GM21526 (cell line): ENCODE results near the gene GPR55.
"Not testable (repeated sequence)": the region's sequence is repeated elsewhere in the genome, so short reads cannot be mapped to it uniquely, and the experiment has no call there.

ENCODE experiments used
- ATAC-seq: cut with Tn5 transposase; IDR thresholded peaks from one replicate; pipeline ENCODE4 v1.9.1; 2021; ENCODE audit warnings: moderate library complexity; ENCODE audit not compliant: unreplicated experiment, low FRiP score

Gene GPR55, protein sequence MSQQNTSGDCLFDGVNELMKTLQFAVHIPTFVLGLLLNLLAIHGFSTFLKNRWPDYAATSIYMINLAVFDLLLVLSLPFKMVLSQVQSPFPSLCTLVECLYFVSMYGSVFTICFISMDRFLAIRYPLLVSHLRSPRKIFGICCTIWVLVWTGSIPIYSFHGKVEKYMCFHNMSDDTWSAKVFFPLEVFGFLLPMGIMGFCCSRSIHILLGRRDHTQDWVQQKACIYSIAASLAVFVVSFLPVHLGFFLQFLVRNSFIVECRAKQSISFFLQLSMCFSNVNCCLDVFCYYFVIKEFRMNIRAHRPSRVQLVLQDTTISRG

DNA sequence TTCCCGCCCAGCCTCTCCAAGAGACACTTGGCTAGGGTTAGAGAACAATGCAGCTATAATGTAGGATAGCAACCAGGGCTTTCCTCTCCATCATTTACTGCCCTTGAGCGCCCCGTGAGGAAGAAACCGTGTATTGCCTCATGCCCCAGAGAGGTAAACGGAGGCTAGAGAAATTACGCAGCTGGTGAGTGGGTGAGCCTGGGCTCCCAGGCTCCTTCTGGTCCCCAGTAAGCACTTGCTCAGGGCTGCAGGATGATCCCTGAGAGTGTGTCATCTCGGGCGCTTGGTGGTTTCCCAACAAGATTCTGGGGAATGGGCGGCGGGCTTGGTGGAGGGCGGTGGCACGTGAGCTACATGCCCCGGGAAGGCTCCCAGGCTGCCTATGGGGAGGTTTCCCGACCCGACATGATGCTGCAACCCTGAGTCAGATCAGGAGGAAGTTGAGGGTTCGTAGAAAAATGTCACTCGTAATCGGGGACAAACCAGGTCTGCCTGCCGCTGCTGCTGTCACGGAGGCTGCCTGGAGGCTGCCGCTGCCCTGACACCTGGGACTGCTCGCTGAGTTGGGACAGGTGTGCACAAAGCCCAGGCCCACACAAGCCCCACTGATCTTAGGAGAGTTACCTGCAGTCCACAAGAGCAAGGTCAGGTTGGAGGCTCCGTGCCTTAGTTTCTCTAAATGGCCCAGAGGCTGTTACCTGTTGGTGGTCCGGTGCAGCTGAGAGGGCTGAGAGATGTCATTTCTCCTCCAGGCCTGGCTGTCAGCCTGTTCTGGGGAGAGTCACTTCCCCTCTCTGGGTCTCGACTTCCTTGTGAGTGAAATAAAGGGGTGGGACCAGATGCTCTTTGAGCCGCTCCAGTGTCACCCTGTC lies at the start of gene GPR55:
Gene GPR55, minus strand, starts transcription at position 773 of the 872 bp plus-strand sequence. CDS start 14,280 bp downstream, outside the sequence.
- peak; percentile 33 for ATAC-seq

DNA sequence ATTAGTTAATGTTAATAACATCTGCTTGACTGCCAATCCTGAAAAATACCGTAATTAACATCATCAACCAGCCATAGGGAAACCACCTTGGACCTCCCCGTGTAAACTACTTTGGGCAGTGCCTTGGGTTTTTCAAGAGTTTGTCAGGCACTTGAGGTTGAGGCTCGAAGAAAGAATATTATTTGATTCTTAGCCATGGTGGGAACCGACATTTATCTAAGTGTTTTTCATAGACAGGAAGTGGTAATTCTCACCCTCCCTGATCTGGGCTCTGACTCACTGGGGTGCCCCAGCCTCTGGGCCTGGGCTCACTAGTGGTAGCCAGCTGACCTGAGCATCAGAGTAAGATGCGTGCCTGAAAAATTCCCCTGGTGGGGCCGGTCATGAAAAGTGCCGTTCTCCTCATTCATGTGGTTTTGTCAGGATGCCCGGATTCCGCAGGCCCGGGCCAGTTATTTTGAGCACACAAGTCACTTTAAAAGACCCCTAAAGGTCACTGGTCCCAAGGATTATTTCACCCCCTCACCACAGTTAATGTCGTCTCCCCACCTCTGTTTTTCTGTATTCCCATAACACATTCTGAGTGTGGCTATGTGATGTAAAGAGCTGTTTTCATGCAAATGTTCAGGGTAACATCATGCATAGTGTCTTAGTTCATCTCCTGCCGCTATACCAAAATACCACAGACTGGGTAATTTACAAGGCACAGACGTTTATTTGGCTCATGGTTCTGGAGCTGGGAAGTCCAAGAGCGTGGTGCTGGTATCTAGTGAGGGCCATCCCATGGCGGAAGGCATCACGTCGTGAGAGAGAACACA lies 49.3 kb upstream of the GPR55 start:
- ATAC-seq = peak; percentile 72

DNA sequence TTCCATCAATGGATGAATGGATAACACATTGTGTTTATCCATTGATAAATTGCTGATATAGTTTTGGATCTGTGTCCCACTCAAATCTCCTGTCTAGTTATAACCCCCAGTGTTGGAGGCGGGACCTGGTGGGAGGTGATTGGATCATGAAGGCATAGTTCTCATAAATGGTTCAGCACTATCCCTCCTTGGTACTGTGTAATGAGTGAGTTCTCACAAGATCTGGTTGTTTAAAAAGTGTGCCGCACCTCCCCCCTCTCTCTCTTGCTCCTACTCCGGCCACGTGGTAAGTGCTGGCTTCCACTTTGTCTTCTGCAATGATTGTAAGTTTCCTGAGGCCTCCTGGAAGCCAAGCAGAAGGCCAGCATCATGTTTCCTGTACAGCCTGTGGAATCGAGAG lies 47.0 kb upstream of the GPR55 start:
- ATAC-seq = no peak

DNA sequence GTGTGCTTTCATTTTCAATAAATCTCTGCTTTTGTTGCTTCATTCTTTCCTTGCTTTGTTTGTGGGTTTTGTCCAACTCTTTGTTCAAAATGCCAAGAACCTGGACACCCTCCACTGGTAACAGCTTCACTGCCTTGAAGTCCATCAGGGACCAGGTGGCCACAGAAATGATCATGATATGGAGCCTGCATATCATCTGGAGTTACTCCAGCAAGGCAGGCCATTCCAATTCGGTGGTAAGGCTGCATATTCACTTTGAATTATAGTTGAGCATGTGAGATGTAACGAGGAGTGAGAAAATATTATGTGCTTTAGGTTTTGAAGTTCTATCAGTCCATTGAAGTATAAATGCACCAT lies 44.6 kb upstream of the GPR55 start:
- no peak for ATAC-seq

DNA sequence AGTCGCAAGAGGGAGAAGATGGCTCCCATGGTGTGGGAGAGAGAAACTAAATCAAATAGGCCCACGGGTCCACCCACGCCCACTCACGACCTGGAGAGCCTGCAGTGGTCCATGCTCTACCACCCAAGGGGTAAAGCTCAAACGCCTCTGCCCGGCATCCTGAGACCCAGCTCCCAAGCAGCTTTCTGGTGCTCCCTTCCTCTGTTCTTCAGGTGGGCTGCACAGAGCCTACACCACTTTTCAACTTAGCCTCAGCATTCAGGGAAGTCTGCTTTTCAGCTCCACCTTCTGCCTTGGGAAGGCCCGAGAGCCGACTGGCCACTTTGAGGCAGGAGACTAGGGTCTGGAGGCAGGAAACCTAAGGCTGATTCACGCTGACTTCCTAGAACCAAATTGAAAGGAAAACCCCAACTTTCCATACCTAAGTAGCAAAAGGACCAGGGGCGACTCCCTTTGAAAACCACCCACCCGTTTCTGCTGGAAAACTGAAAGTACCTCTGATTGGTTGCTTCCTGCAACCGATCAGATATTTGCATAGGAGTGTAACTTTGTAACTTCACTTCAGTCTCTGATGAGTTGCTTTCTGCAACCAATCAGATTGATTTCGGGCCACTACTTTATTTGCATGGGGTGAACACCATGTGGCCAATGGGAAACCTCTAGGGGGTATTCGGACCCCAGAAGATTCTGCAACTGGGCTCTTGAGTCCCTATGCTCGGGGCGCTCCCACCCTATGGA lies 44.0 kb upstream of the GPR55 start:
- no peak for ATAC-seq

DNA sequence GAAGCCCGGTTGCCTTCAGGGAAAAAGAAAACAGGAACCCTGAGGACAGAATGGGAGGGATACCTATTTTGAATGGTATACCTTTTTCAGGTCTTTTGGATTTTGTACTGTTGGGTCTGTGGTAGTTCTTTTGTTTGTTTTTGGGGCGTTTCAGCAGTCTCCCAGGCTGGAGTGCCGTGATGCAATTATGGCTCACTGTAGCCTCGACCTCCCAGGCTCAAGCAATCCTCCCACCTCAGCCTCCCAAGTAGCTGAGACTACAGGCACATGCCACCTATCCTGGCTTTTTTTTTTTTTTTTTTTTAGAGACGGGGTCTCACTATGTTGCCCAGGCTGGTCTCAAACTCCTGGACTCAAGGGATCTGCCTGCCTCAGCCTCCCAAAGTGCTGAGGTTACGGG lies 43.3 kb upstream of the GPR55 start:
- ATAC-seq = not testable (repeated sequence)

DNA sequence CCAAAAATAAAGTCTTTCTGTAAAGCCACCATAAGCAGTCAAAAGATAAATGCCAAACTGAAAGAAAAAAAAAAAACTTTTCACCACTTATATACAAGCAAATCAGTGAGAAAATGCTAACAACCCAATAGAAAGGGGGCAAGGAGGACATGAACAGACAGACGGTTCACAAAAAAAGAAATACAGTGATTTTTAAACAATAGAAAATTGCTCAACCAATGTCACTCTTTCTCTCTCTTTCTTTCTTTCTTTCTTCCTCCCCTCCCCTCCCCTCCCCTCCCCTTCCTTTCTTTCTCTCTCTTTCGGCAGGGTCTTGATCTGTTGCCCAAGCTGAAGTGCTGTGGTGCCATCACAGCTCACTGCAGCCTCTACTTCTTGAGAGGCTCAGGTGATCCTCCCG lies 42.1 kb upstream of the GPR55 start:
- ATAC-seq = no peak

DNA sequence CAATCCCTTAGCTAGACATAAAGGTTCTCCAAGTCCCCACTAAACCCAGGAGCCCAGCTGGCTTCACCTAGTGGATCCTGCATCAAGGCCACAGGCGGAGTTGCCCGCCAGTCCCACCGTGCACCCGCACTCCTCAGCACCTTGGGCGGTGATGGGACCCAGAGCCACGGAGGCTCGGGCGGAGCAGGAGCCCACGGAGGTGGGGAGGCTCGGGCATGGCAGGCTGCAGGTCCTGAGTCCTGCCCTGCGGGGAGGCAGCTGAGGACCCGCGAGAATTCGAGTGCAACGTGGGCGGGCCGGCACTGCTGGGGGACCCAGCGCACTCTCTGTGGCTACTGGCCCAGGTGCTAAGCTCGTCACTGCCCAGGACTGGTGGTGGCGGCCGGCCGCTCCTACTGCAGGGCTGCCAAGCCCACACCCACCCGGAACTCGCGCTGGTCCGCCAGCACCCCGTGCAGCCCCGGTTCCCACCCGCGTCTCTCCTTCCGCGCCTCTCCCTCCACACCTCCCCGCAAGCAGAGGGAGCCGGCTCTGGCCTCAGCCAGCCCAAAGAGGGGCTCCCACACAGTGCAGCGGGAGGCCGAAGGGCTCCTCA lies 39.2 kb upstream of the GPR55 start:
- no peak for ATAC-seq

DNA sequence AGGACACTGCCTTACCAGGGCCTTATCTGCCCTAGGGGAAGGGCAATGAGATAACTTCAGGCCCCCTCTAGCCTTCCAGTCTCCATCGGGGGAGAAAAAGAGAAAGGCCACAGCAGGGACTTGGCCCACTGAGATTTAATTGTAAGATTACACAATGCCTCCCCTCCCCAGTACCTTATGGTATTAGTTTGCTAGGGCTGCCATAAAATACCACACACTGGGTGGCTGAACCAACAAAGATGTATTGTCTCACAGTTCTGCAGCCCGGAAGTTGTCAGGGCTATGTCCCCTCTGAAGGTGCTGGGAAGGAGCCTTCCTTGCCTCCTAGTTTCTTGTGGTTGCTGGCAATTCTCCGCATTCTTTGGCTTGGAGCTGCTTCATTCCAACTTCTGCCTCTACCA lies 36.0 kb upstream of the GPR55 start:
- no peak for ATAC-seq

DNA sequence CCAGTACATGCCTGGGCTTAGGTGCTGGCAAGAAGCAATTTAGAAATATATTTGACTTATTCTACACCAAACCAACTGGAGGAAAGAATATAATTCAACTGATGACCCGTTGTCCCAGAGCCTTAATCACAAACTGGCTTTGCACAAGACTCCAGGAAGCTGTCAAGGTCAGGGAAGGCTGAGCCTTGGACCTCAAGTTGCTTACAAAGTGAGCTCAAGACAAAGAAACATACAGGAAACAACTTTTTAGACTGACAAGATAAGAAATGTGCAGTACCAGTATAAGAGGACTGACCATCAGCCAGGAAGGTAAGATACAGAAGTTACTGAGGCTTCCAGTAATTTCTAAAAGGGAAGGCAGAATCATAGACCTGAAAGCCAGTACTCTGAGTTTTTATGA lies 35.0 kb upstream of the GPR55 start:
- no peak for ATAC-seq

DNA sequence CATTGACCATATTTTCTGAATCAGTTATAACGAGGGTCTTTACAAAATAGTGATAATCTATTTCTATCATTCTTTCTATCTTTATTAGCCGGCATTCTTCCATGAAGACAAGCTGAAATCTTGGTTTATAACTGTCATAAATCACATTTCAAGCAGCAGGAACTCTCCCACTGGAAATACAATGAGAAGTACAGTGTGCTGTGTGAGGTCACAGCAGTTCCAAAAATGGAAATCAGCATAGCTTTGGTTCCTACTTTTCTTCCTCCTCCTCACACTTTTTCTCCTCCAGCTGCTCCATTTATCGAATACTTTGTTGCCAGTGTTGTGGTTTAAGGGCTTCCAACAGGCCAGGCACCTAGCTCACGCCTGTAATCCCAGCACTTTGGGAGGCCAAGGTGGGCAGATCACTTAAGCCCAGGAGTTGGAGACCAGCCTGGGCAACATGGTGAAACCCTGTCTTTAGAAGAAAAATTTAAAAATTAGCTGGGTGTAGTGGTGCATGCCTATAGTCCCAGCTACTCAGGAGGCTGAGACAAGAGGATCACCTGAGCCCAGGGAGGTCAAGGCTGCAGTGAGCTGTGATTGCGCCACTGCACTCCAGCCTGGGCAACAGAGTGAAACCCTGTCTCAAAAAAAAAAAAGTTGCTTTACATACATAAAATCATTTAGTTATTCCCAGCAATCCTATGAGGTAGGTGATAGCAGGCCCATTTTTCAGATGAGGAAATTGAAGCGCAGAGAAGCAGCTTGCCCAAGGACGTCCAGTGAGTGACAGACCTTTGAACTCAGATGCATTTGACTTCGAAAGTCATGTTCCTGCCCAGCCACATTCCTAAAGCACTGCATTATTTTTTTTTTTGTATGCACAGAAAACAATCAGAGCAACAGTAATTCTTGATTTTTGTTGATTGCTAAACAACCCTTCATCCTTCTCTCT lies 34.0 kb upstream of the GPR55 start:
- no peak for ATAC-seq

DNA sequence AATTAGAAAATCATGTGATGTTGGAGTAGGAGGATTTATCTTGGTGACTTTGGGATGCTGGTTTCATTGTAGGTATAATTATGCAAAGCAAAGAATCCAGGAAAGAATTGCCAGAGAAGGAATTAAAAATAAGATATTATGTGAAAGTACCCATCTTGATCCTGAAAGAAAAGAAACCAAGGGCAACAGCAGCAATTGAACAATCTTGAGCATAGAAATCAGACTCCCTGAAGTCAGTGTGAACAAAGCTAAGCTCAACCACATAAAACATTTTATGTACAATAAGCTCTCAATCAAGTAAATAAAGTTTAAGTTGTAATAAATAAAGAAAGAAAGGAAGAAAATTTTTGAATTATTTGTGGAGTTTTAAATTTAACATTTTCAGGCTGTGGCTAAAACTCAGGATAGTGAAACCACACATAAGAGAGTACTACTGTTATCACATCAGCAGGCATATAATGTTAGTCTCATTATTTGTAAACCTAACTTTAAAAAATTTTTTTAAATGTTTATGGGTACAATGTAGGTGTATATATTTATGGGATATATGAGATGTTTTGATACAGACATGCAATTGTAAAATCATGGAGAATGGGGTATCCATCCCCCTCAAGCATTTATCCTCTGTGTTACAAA lies 32.8 kb upstream of the GPR55 start:
- no peak for ATAC-seq

DNA sequence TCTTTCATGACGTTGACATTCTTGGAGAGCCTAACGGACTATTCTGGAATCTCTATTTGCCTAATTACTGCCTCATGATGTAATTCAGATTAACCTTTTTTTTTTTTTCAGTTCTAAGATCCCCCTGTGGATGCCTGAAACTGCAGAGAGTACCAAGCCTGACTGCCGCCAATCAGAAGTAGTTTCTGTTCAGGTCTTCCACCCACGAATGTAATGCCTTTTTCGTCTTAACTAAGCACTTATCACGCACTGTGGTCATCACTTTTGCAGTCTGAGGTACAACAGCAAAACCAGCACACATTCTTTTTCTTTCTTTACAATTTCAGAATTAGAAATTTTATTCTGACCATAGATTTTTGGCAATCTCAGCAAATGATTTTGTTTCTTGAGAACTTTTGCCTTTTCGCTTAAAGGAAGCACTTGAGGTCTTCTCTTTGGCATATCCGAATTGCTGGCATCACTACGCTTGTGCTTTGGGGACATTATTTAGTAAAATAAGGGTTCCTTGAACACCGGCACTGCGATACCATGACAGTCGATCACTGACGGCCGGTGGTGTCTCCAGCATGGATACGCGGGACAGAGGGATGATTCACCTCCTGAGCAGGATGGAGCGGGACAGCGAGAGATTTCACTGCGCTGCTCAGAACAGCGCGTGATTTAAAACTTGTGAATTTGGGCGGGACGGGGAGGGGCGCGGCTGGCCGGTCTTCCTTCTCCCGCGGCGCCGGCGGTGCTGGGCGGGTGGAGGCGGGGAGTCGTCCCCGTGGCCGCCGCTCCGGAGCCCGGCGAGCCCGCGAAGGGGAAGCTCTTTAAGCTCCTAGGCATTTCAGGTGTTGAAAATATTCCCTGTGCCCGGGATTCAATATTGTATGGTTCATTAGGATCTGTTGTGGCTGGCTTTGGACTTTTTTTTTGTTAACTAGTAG lies 32.0 kb upstream of the GPR55 start:
- peak; percentile 66 for ATAC-seq

DNA sequence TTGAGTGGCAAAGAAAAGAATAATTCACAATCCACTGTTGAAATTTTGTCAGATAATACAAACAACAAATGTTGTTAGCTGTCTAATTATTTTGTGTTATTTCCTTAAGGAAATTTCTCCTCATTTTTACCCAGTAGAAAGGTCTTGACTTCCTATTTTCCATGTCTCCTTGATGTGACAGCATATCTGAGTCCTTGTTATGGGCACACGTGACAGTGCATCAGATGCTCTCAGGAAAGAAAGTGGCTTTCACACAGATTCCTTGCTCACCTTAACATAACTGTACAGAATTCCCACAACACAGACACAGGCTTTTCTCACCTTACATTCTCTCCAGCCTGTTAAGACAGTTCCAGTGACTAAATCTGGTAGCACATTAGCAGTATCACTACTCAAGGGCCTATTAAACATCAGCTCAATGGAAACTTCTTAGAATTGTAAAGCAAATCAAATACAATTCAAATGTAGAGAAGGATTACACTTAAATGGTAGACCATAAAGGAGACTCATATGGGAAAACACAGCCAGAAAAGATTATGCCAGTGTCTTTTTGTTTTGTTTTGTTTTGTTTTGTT lies 30.2 kb upstream of the GPR55 start:
- no peak for ATAC-seq

DNA sequence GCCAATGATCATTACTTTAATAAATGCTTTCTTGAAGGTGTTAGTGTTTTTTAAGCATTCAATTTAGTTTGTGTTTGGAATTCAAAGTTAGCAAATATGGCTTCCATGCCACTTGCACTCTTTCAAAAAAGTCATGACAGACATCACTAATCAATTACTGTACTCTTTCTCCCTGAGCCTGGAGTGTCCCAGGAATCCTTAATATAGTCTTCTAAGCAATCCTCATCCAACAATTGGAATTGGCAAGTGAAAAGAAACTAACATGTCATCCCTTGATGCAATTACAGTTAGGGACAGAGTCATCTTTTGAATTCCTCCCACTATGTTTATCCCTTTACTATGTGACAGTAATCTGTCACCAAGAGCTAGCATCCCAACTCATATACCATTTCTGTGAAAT lies 29.7 kb upstream of the GPR55 start:
- no peak for ATAC-seq

DNA sequence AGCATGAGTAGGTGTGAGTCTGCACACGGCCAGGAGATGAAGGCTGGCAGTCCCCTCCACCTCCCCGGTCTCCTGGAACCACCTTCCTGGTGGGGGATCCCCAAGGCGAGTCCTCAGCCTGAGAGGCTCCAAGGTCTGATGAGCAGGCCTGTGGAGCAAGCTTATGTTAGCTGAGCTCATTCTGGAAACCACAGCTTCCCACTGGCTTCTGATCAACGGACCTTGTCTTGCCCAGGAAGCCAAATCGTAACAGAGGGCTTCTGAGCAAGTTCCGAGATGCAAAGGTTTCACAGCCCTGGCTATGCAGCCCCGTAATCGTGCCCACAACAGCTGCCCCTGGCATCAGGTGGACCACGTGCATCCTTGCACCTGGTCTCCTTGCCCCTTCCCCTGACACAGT lies 28.8 kb upstream of the GPR55 start:
- ATAC-seq = no peak
